Measurements from ENCODE around the gene C8G.

C8G gene

DNA sequence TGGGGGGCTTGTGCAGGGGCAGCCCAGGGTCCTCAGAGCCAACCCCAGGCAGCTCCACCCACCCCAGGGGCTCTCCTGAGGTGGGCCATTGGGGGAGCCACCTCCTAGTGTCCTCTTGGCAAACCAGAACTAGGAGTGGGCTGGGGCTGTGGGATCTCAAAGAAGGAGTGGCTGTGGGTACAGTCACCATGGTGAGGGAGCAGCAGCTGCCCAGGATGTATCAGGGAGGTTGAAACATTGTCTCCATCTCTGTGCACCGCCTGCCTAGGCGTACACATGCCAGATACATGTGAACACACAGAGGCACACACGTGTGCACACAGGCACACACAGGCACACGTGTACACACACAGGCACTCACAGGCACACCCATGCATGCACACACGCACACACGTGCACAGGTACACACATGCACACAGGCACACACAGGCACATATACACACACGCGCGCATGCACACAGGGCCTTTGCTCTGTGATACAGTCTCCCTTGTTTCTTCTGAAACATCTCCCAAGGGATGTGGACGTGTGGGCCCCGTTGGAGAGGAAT lies 17.7 kb downstream of the C8G start:
- H3K27ac ChIP-seq: peak overlapping the region; percentile 66
- ChIA-PET POLR2A (ENCODE audit: low non-redundant PET) (no interaction called here), CTCF (interaction anchor here (0.7 kb wide), 1 partner anchor 11 kb away, joined by 3 read pairs; no protein-coding TSS in a partner anchor)
- TF ChIP-seq, protein P1, sequence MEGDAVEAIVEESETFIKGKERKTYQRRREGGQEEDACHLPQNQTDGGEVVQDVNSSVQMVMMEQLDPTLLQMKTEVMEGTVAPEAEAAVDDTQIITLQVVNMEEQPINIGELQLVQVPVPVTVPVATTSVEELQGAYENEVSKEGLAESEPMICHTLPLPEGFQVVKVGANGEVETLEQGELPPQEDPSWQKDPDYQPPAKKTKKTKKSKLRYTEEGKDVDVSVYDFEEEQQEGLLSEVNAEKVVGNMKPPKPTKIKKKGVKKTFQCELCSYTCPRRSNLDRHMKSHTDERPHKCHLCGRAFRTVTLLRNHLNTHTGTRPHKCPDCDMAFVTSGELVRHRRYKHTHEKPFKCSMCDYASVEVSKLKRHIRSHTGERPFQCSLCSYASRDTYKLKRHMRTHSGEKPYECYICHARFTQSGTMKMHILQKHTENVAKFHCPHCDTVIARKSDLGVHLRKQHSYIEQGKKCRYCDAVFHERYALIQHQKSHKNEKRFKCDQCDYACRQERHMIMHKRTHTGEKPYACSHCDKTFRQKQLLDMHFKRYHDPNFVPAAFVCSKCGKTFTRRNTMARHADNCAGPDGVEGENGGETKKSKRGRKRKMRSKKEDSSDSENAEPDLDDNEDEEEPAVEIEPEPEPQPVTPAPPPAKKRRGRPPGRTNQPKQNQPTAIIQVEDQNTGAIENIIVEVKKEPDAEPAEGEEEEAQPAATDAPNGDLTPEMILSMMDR (conservative IDR thresholded peaks at IDR 0.05; ENCODE audit: low read depth): no peak
- no peak for DNase-seq (ENCODE audit: low spot score)

GRCh38 chr9:136963341-136963740 lies 18.3 kb downstream of the C8G start:
- CTCF ChIA-PET: no interaction called here
- H3K27ac ChIP-seq: peak overlapping the region; percentile 66
- DNase-seq (ENCODE audit: low spot score): no peak
- POLR2A ChIA-PET (ENCODE audit: low non-redundant PET): no interaction called here
- TF ChIP-seq, protein P1 (conservative IDR thresholded peaks at IDR 0.05; ENCODE audit: low read depth): no peak

DNA sequence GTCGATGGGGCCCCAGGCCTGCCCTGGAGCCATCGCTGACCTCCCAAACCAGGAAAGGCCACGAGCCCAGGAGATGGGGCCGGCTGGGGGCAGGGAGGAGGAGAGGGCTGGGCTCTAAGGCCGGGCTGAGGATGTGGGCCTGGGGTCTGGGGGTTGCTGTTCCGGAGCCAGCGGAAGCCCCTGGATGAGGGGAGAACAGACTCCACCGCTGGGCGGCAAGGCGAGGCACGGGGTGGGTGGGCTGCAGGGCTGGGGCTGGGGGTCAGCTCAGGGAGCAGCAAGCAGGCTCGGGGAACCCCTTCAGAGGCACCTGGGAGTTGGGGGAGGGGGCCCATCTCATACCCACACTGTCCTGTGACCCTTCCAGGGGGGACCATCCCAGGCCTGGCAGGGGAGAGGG lies 18.7 kb downstream of the C8G start:
- no peak for DNase-seq (ENCODE audit: low spot score)
- ChIA-PET CTCF (interaction anchor here (1.4 kb wide), 1 partner anchor 16 kb away, joined by 5 read pairs; no protein-coding TSS in a partner anchor), POLR2A (ENCODE audit: low non-redundant PET) (no interaction called here)
- TF ChIP-seq, protein P1 (conservative IDR thresholded peaks at IDR 0.05; ENCODE audit: low read depth): no peak
- peak overlapping the region; percentile 66 for H3K27ac ChIP-seq

DNA sequence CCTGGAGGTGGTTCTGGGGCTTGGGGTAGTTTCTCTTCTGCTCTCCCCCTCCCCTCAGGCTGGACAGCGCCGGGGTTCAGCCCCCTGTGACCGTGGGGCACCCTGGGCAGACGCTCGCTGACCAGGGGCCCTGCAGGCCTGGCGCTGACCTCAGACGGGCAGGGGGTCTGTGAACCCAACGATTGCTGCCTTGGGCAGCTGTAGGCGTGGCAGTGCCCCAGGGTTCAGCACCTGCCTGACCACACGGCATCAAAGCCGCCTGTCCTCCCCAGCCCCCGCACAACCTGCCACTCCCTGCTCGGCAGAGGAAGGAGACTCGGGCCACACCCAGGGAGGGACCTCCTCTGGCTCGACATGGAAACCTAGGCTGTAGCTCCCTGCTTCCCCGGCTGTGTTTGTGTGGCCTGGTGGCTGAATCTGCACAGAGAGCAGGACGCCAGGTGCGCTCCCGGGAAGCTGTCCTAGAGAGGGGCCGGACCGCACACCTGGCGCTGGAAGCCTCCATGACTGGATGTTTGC lies 19.2 kb downstream of the C8G start:
- H3K27ac ChIP-seq: peak overlapping the region; percentile 66
- ChIA-PET CTCF (interaction anchor here (0.9 to 1.4 kb wide), 2 partner anchors 16 to 20 kb away, joined by 3 to 5 read pairs; partner anchors contain the start of gene FBXW5), POLR2A (ENCODE audit: low non-redundant PET) (interaction anchor here (0.6 kb wide), 1 partner anchor 14 kb away, joined by 3 read pairs; no protein-coding TSS in a partner anchor)
- TF ChIP-seq, protein P1 (conservative IDR thresholded peaks at IDR 0.05; ENCODE audit: low read depth): no peak
- peak; percentile 59 for DNase-seq (ENCODE audit: low spot score)

- DNase-seq (ENCODE audit: low spot score): no peak
- peak overlapping the region; percentile 66 for H3K27ac ChIP-seq
- CTCF ChIA-PET: interaction anchor here (0.7 to 1.4 kb wide), 5 partner anchors 10 to 535 kb away, joined by 3 to 5 read pairs (median 3); partner anchors contain the start of gene FBXW5
- POLR2A ChIA-PET (ENCODE audit: low non-redundant PET): interaction anchor here (0.6 kb wide), 1 partner anchor 13 kb away, joined by 3 read pairs; no protein-coding TSS in a partner anchor
- TF ChIP-seq, protein P1 (conservative IDR thresholded peaks at IDR 0.05; ENCODE audit: low read depth): no peak
Observed at GRCh38 chr9:136964833-136965422, 19.9 kb downstream of the C8G start.

DNA sequence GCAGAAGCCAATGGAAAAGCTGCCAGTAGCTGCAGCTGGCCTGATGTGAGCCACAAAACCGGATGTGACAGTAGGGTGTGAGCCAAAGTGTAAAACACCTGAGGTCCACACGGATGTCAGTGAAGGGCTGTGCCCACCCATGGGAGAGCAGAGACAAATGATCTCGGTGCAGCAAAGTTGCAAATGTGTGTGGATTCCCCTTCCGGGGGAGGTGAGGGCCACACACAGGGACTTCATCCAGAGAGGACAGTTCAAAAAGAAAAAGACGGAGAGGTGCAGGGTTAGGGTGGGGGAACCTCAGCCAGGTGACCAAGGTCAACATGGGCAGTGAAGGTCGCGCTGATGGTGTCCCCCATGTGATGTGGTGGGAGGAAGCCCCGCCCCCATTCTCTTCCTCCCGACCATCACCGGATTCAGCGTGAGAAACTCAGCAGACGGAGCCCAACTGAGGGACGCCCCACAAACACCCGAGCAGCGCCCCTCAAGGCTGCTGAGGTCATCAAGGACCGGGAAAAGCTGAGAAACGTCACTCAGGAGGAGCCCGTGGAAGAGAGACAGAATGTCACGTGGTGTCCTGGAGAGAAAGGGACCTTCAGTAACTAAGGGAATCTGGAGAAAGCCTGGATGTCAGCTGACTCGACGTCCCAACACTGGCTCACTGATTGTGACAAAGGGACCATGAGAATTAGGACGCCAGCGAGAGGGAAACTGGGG lies 20.9 kb downstream of the C8G start:
- ChIA-PET POLR2A (ENCODE audit: low non-redundant PET) (no interaction called here), CTCF (interaction anchor here (0.6 to 1.0 kb wide), 3 partner anchors 9 to 478 kb away, joined by 3 to 4 read pairs (median 3); no protein-coding TSS in a partner anchor)
- no peak for DNase-seq (ENCODE audit: low spot score)
- TF ChIP-seq, protein P1 (conservative IDR thresholded peaks at IDR 0.05; ENCODE audit: low read depth): no peak
- no peak overlapping the region for H3K27ac ChIP-seq
